Activated naive CD8-positive, alpha-beta T cell treated with anti-CD3 and anti-CD28 coated beads for 36 hours (primary cell): ENCODE data around the gene BTG2. TPM values are rescaled to one million over a fixed set of nuclear protein-coding genes. Genes with fewer than 3 reads are reported as not detected.
A peak's percentile ranks its signal among the peaks of the same experiment; 100 is the strongest.
"Not testable (repeated sequence)": the region's sequence is repeated elsewhere in the genome, so short reads cannot be mapped to it uniquely, and the experiment has no call there.

ENCODE experiments used
- DNase-seq: peaks from one replicate; pipeline ENCODE4 v3.0.0; 2021
- H3K27ac Mint-ChIP-seq: one replicate; pipeline ENCODE4 v1.8.0; 2022; ENCODE audit warnings: mild to moderate bottlenecking, moderate library complexity, mixed read lengths
- H3K27me3 Mint-ChIP-seq: one replicate; pipeline ENCODE4 v1.8.0; 2022; ENCODE audit warnings: mild to moderate bottlenecking, mixed read lengths
- H3K36me3 Mint-ChIP-seq: one replicate; pipeline ENCODE4 v1.8.0; 2021; ENCODE audit warnings: mild to moderate bottlenecking, mixed read lengths
- H3K4me1 Mint-ChIP-seq: one replicate; pipeline ENCODE4 v1.8.0; 2021; ENCODE audit warnings: mixed read lengths
- H3K4me3 Mint-ChIP-seq: one replicate; pipeline ENCODE4 v1.8.0; 2022; ENCODE audit warnings: mild to moderate bottlenecking, moderate library complexity, mixed read lengths
- H3K9me3 Mint-ChIP-seq: one replicate; pipeline ENCODE4 v1.8.0; 2022; ENCODE audit warnings: mixed read lengths
- total RNA-seq, 2 experiments: library from RNA; stranded (reverse); gene quantifications; one replicate each; pipeline ENCODE4 v1.2.3, GENCODE V29; 2021

Gene BTG2, protein sequence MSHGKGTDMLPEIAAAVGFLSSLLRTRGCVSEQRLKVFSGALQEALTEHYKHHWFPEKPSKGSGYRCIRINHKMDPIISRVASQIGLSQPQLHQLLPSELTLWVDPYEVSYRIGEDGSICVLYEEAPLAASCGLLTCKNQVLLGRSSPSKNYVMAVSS
- total RNA-seq, result 10 to 100 TPM; 74.7 to 81.2 TPM

DNA sequence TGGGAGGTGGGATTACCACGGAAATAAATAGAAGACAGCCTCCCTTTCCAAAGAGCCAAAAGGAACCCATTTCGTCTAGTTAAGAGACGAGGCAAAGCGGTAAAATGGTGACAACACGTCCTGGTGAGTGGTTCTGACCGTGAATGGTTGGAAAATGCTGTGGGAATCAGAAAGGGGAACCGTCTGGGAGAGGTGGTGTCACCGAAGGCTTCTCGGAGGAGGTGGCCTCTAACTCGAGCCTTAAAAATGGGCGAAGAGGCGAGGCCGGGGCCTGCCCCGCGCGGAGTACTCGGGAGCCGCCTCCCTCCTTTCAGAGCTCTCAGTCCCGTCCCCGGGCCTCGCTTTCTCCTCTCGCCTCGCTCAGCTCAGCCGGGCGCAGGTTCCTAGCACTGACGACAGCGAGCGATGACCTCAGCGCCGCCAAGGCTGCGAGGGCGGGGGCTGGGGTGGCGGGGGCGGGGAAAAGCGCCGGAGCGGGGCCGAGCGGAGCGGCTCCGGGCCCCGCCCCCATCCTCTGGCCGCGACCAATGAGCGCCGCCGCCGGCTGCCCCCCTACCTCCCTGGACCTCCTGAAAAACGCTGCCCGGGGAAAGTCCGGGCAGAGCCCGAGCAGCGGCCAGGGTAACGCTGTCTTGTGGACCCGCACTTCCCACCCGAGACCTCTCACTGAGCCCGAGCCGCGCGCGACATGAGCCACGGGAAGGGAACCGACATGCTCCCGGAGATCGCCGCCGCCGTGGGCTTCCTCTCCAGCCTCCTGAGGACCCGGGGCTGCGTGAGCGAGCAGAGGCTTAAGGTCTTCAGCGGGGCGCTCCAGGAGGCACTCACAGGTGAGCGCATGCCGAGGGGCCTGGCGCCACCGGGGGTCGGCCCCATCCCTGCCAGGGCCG, at the start of gene BTG2:
BTG2 (plus strand) TSS at position 601 of the 890 bp plus-strand sequence; CDS start at position 689, 88 bp downstream.
- H3K27me3 Mint-ChIP-seq, result no peaks in the 10 kb centered on the region
- peak within 1 kb of the TSS; percentile 95 for H3K27ac Mint-ChIP-seq
- peak within 1 kb of the TSS; percentile 87 for H3K4me3 Mint-ChIP-seq
- H3K4me1 Mint-ChIP-seq, result peaks cover 57% of the 10 kb centered on the region
- DNase-seq, result peak; percentile 91
- H3K36me3 Mint-ChIP-seq, result peaks cover 43% of the 10 kb centered on the region
- no peaks in the 10 kb centered on the region for H3K9me3 Mint-ChIP-seq

DNA sequence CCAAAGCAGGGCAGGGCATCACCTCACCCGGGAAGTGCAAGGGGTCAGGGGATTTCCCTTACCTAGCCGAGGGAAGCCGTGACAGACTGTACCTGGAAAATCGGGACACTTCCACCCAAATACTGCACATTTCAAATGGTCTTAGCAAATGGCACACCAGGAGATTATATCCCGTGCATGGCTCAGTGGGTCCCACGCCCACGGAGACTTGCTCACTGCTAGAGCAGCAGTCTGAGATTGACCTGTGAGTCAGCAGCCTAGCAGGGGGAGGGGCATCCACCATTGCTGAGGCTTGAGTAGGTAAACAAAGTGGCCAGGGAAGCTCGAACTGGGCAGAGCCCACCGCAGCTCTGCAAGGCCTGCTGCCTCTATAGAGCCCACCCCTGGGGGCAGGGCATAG, 48.7 kb upstream of the BTG2 start:
- H3K27me3 Mint-ChIP-seq, result peaks cover 37% of the 10 kb centered on the region
- not testable (repeated sequence) for H3K36me3 Mint-ChIP-seq, H3K27ac Mint-ChIP-seq, H3K4me1 Mint-ChIP-seq, H3K9me3 Mint-ChIP-seq, DNase-seq, H3K4me3 Mint-ChIP-seq

DNA sequence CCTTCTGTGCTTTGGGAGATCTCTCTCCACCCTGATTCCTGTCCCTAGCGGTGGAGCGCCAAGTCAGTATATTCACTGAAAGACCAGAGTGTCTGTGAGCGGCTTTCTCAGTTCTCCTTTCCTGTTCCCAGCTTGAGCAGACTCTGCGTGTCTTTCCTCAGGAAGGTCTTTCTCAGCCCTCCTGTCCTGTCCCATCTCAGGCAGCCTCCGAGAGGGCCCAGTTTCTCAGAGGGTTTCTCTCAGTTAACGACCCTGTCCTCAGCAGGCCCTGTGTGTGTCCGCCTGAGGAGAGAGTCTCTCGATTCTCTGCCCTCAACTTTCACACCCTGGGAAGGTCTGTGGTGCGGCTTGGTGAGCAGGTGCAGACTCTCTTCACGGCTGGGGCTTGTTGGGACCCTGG, 41.8 kb upstream of the BTG2 start:
- no peaks in the 10 kb centered on the region for H3K27me3 Mint-ChIP-seq

DNA sequence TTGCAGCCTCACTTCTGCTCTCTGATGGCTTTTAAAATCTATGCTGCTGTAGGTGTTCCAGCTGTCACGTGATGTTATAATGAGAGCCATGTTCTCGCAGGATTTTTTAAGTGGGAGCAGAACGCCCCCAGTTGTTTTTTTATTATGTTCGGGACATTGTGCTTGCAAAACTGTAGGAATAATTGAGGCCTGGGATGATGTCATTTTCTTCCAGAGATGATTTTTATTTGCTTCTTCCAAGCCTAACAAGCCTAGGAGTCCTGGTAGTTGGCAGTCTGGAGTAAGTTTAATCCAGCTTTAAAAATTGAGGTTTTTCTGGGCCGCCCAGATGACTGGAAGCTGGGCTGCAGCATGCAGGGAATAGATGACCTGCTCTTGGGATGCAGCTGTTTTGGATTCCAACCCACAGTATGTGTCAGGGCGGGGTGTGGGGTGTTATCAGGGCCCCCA, 41.2 kb upstream of the BTG2 start:
- Mint-ChIP-seq H3K4me1 (peaks cover 5% of the 10 kb centered on the region), H3K27me3 (no peaks in the 10 kb centered on the region), H3K36me3 (no peaks in the 10 kb centered on the region), H3K9me3 (no peaks in the 10 kb centered on the region), H3K4me3 (no peak overlapping the region), H3K27ac (no peak overlapping the region)
- no peak for DNase-seq

More for the DNA sequence above, 41.8 kb upstream of the BTG2 start:
- Mint-ChIP-seq H3K36me3 (no peaks in the 10 kb centered on the region), H3K27ac (no peak overlapping the region), H3K9me3 (no peaks in the 10 kb centered on the region), H3K4me1 (peaks cover 5% of the 10 kb centered on the region), H3K4me3 (no peak overlapping the region)
- no peak for DNase-seq

DNA sequence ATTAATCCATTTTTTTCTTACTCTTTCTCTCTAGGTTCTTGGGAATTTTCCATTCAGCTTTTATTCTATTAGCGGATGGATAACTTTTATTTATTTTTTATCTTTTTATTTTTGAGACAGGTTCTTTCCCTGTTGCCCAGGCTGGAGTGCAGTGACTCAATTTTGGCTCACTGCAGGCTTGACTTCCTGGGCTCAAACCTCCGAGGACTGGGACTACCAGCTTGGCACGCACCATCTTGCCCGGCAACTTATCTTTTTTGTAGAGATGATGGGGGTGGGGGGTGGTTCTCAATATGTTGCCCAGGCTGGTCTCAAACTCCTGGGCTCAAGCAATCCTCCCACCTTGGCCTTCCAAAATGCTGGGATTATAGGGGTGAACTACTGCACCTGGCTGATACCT, 39.8 kb upstream of the BTG2 start:
- H3K36me3 Mint-ChIP-seq, result no peaks in the 10 kb centered on the region
- no peak for DNase-seq
- H3K9me3 Mint-ChIP-seq, result no peaks in the 10 kb centered on the region
- no peak overlapping the region for H3K27ac Mint-ChIP-seq
- H3K4me3 Mint-ChIP-seq, result no peak overlapping the region
- H3K4me1 Mint-ChIP-seq, result peaks cover 5% of the 10 kb centered on the region
- H3K27me3 Mint-ChIP-seq, result no peaks in the 10 kb centered on the region

DNA sequence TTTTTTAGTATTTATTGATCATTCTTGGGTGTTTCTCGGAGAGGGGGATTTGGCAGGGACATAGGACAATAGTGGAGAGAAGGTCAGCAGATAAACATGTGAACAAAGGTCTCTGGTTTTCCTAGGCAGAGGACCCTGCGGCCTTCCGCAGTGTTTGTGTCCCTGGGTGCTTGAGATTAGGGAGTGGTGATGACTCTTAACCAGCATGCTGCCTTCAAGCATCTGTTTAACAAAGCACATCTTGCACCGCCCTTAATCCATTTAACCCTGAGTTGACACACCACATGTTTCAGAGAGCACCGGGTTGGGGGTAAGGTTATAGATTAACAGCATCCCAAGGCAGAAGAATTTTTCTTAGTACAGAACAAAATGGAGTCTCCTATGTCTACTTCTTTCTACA, 39.2 kb upstream of the BTG2 start:
- H3K9me3 Mint-ChIP-seq, DNase-seq, H3K27ac Mint-ChIP-seq, H3K4me3 Mint-ChIP-seq, H3K27me3 Mint-ChIP-seq, H3K4me1 Mint-ChIP-seq, H3K36me3 Mint-ChIP-seq: not testable (repeated sequence)

DNA sequence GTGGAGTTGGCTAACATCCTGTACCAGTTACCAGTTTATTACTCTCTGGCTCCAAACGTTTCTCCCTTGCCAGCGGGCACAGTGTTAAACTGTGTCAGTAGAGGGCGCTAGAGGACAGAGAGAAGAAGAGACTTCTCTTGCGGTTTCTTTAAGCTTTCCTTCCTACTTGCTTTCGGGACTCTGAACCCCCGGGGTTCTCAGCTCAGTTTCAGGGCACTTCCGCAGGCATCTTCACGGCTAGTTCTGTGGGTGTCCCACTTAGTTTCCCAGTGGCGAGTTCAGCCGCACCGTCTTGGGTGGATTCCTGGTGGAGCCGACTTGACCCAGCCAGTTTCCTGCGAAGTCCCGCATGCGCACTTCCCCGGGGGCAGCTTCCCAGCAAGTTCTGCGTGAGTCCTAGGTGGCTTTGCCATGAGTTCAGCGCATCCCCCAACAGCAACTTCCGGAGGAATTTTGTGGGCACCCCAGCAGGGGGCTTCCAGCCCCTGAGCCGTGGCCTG, 37.9 kb upstream of the BTG2 start:
- H3K4me1 Mint-ChIP-seq, result peaks cover 13% of the 10 kb centered on the region
- H3K9me3 Mint-ChIP-seq, result no peaks in the 10 kb centered on the region

DNA sequence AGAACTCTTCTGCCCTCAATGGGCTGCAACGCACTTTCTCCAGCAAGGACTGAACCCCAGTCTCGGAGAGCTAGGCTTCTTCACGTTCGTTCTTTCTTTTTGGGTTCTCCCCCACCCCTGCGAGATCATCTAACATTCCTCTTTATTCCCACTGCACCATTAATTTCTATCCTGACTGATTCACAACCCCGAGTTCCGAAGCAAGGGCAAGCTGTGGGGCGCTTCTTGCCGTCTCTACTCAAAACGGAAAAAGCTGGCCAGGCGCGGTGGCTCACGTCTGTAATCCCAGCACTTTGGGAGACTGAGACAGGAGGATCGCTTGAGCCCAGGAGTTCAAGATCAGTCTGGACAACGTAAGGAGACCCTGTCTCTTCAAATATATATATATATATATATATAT, 37.4 kb upstream of the BTG2 start:
- H3K27ac Mint-ChIP-seq, result peak overlapping the region; percentile 80
- H3K4me1 Mint-ChIP-seq, result peaks cover 13% of the 10 kb centered on the region

More for the DNA sequence above, 37.9 kb upstream of the BTG2 start:
- peak; percentile 74 for DNase-seq
- H3K27me3 Mint-ChIP-seq, result no peaks in the 10 kb centered on the region
- peak overlapping the region; percentile 80 for H3K27ac Mint-ChIP-seq
- H3K4me3 Mint-ChIP-seq, result peak overlapping the region; percentile 84
- no peaks in the 10 kb centered on the region for H3K36me3 Mint-ChIP-seq

DNA sequence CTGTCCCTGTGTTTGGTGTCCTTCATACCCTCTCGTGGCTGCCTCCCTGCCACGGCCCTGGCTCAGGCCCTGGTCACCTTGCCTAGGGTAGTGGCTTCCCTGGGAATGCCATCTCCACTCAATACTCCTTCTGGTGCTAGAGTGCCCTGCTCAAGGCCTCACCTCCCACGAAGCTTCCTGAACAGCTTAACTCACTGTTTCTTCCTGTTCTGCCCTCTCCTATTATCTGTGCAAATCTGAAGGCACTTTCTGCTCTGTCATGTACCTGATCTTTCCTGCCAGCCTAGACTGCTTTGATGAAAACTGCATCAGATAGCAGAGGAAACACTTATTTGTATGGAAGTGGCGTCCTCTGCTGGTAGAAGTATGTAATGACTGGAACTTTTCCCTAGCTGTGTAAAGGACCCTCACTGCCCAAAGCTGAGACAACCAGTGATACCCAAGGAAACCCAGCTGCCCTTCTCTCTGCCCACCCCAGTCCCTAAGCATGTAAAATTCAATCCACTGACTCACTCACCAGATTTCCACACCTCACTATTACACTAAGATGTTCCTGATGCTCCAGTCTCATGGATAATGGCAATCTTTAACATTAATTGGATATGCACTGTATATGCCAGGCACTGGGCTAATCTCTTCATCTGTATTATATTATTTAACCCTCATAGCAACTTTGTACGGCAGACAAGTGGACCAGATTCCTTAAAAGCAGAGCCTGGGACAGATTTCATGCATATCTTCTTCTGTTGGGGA, 36.2 kb upstream of the BTG2 start:
- Mint-ChIP-seq H3K27ac (no peak overlapping the region), H3K4me1 (peaks cover 21% of the 10 kb centered on the region), H3K9me3 (no peaks in the 10 kb centered on the region), H3K4me3 (no peak overlapping the region), H3K36me3 (no peaks in the 10 kb centered on the region), H3K27me3 (no peaks in the 10 kb centered on the region)
- DNase-seq, result peak; percentile 37

More for the DNA sequence above, 37.4 kb upstream of the BTG2 start:
- H3K4me3 Mint-ChIP-seq, result peak overlapping the region; percentile 84
- no peaks in the 10 kb centered on the region for H3K9me3 Mint-ChIP-seq
- DNase-seq, result no peak
- H3K27me3 Mint-ChIP-seq, result no peaks in the 10 kb centered on the region
- H3K36me3 Mint-ChIP-seq, result no peaks in the 10 kb centered on the region

DNA sequence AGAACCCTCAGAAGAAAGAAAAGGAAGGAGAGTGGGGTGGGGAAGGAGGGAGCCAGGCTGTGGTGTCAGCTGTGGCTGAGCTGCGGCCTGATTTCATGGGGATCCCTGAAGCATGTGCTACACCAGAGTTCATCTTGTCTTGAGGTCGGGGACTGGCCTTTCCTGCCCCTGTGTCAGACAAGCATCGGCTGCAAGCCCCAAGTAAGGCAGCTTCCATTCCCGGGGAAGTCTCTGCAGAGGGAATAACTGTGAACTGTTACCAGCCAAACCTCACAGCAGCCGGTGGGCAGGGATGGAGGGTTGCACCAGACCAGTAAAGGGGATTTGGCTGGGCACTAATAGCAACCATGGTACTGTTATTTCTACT, 35.7 kb upstream of the BTG2 start:
- Mint-ChIP-seq H3K27ac (no peak overlapping the region), H3K4me3 (no peak overlapping the region), H3K4me1 (peaks cover 26% of the 10 kb centered on the region), H3K9me3 (no peaks in the 10 kb centered on the region), H3K27me3 (no peaks in the 10 kb centered on the region), H3K36me3 (no peaks in the 10 kb centered on the region)
- no peak for DNase-seq

DNA sequence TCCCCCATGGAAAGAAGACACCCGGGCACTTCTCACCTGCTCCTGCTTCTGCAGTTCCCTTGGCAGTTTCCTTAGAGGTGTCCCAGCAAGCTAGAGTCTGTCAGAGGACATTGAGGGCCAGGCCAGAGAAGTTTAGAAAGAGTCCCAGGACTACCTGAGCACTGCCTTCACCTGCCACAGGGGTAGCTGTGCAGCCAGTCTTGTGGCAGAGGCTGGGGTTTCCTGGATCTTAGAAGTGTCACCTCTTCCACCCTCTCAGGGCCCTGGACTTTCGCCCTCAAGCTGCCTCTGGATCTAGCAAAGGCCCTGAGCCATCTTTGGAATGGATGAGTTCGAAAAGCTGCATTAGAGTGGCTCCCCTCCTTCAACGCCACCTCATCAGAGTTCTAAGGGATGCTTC, 34.9 kb upstream of the BTG2 start:
- Mint-ChIP-seq H3K9me3 (no peaks in the 10 kb centered on the region), H3K27me3 (no peaks in the 10 kb centered on the region), H3K27ac (peak overlapping the region; percentile 27), H3K36me3 (no peaks in the 10 kb centered on the region), H3K4me1 (peaks cover 33% of the 10 kb centered on the region), H3K4me3 (no peak overlapping the region)
- DNase-seq, result no peak

DNA sequence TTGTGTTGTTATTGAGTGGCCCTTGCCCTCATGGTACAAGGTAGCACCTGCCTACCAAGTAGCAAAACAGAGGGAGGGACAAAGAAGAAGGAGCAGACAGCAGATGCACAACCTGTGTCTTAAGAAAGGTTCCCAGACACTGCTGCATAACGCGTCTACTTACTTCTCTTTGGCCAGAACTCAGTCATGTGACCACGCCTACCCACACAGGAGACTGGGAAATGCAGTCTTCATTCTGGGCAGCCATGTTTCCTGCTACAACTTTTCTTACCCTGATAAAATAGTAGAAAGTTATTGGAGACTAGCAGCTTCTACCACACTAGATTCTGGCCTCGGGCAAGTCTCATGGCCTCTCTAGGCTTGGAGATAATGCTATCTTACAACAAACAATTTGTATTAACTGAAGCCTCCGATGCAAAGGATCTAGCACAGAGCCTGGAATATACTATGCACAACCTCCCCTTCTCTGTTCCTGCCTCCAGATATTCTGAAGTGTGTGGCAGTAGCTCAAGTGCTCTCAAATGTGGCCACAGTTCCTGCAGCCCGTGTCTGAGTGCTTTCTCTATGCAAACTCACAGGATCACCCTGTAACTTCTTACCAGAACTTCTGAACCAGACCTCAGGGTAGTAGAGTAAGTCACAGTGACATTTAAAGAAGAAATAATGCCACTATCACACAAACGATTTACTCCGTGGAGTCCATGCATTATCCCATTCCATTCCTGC, 34.1 kb upstream of the BTG2 start:
- Mint-ChIP-seq H3K4me3 (no peak overlapping the region), H3K27me3 (no peaks in the 10 kb centered on the region), H3K4me1 (peaks cover 36% of the 10 kb centered on the region), H3K9me3 (no peaks in the 10 kb centered on the region), H3K27ac (no peak overlapping the region), H3K36me3 (no peaks in the 10 kb centered on the region)
- peak; percentile 64 for DNase-seq

DNA sequence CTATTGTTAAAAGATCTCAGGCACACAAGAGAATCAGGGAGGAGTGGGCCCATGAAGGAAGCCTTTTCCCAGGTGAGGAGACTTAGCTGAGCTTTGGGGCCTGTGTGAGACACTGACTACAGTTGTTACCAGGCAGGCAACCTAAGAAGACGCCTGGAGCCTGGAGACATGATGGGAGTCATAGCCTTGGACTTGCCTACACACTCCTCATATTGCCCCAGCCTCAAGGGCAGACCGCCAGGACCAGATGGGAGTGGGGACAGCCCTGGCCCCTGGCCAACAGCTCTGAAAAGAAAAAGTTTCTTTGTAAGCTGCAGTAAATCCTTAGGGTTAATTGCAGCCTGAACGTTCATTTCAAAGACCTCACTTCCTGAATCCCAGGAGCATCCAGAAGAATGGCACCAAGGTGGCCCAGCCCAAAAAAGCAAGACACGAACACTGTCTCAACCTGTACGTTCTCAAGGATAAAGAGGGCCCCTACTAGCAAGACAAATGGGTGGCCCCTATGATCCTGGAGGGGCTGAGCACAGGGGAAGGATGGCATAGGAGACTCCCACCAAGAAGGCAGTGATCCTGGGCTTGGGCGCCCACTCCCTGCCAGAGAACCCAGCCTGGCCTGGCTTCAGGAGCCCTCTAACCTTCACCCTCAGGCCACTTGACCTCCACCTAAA, 33.2 kb upstream of the BTG2 start:
- H3K4me1 Mint-ChIP-seq, result peaks cover 45% of the 10 kb centered on the region
- no peak for DNase-seq
- H3K27ac Mint-ChIP-seq, result no peak overlapping the region
- H3K27me3 Mint-ChIP-seq, result no peaks in the 10 kb centered on the region
- H3K9me3 Mint-ChIP-seq, result no peaks in the 10 kb centered on the region
- no peaks in the 10 kb centered on the region for H3K36me3 Mint-ChIP-seq
- no peak overlapping the region for H3K4me3 Mint-ChIP-seq

DNA sequence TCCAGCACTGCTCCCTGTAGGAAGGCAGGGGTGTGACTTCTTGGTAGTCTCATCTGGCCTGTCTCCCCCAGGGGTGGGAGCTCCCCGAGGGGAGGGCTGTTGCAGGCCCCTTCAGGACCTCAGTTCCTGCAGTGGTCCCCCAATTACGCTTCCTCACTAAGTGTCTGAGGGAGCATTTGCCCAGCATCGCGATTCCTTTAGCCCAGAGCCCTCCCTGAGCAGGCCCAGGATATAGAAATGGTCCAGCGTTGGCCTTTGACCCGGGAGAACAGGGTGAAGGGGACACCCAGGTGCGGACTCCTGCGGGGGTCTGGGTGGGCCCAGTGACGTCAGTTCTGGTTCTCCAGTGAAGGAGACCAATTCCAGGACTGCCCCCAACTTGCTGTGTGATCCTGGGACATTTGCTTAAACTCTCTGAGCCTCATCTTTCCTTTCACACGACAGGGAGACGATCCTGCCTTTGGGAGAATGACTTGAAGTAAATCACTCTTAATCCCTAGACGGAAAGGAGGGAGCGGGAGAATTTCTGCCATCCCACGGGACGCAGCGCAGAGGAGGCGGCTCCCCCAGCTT, 32.6 kb upstream of the BTG2 start:
- DNase-seq, result no peak
- Mint-ChIP-seq H3K4me3 (peak overlapping the region; percentile 79), H3K36me3 (no peaks in the 10 kb centered on the region), H3K27ac (no peak overlapping the region), H3K27me3 (no peaks in the 10 kb centered on the region), H3K9me3 (no peaks in the 10 kb centered on the region), H3K4me1 (peaks cover 50% of the 10 kb centered on the region)
